ENCODE measurements around the gene DSCAML1. TPM values are rescaled to one million over a fixed set of nuclear protein-coding genes. Genes with fewer than 3 reads are reported as not detected.

Gene DSCAML1
- total RNA-seq, 1 experiment from 2014 or later = not detected

- Histone ChIP-seq H3F3A (ENCODE audit: low read length, unreplicated experiment) (no peaks in the 10 kb centered on the region), H3K27me3 (ENCODE audit: low read length) (peaks cover 17% of the 10 kb centered on the region), H3K27ac (ENCODE audit: low read length) (no peak overlapping the region), H3K4me2 (ENCODE audit: low read length) (no peak overlapping the region), H3K79me2 (ENCODE audit: low read length) (no peaks in the 10 kb centered on the region), H2AFZ (ENCODE audit: low read length) (no peak overlapping the region), H3K9ac (ENCODE audit: low read length) (no peak overlapping the region), H3K36me3 (ENCODE audit: low read depth, low read length) (no peaks in the 10 kb centered on the region), H3K4me1 (ENCODE audit: insufficient read depth, low read length) (no peaks in the 10 kb centered on the region), H3K4me3 (ENCODE audit: low read length) (no peak overlapping the region), H3K9me3 (ENCODE audit: low read length) (no peaks in the 10 kb centered on the region), H3K9me2 (replicated peaks; ENCODE audit: low read length) (no peaks in the 10 kb centered on the region), H4K20me1 (ENCODE audit: low read length) (no peaks in the 10 kb centered on the region)
- no TSS peak for BruUV-seq (replicated peaks)
- POLR2A ChIA-PET (ENCODE audit: unreplicated experiment) = no interaction called here
- no peak for TF ChIP-seq EZH2phosphoT487 (IDR thresholded peaks at IDR 0.05; ENCODE audit: borderline replicate concordance, low read length)
- no peak for TF ChIP-seq EZH2 (IDR thresholded peaks at IDR 0.05; ENCODE audit: low read length, unreplicated experiment)
- no peak for TF ChIP-seq CTCF (conservative IDR thresholded peaks at IDR 0.05; ENCODE audit: low read depth, low read length)
- intact Hi-C loops (cut with micrococcal nuclease) = no loop called here
- CTCF ChIA-PET = no interaction called here
- ATAC-seq = no peak
- no peak for DNase-seq
Observed at GRCh38 chr11:117421041-117421440, 376.0 kb downstream of the DSCAML1 start.

- no peaks in the 10 kb centered on the region for H3K36me3 ChIP-seq (ENCODE audit: low read depth, low read length)
- H3K79me2 ChIP-seq (ENCODE audit: low read length) = no peaks in the 10 kb centered on the region
- intact Hi-C loops (cut with micrococcal nuclease) = no loop called here
- no peak overlapping the region for H2AFZ ChIP-seq (ENCODE audit: low read length)
- no peaks in the 10 kb centered on the region for H3K9me3 ChIP-seq (ENCODE audit: low read length)
- POLR2A ChIA-PET (ENCODE audit: unreplicated experiment) = no interaction called here
- CTCF ChIA-PET = no interaction called here
- no peak for TF ChIP-seq EZH2phosphoT487 (IDR thresholded peaks at IDR 0.05; ENCODE audit: borderline replicate concordance, low read length)
- TF ChIP-seq CTCF (conservative IDR thresholded peaks at IDR 0.05; ENCODE audit: low read depth, low read length) = no peak
- no peak for TF ChIP-seq EZH2 (IDR thresholded peaks at IDR 0.05; ENCODE audit: low read length, unreplicated experiment)
- no TSS peak for BruUV-seq (replicated peaks)
- no peaks in the 10 kb centered on the region for H3F3A ChIP-seq (ENCODE audit: low read length, unreplicated experiment)
- no peaks in the 10 kb centered on the region for H3K9me2 ChIP-seq (replicated peaks; ENCODE audit: low read length)
- no peaks in the 10 kb centered on the region for H4K20me1 ChIP-seq (ENCODE audit: low read length)
- H3K27me3 ChIP-seq (ENCODE audit: low read length) = peaks cover 17% of the 10 kb centered on the region
- no peak overlapping the region for H3K9ac ChIP-seq (ENCODE audit: low read length)
- no peak overlapping the region for H3K4me3 ChIP-seq (ENCODE audit: low read length)
- H3K4me2 ChIP-seq (ENCODE audit: low read length) = no peak overlapping the region
- no peaks in the 10 kb centered on the region for H3K4me1 ChIP-seq (ENCODE audit: insufficient read depth, low read length)
- DNase-seq (no peak), ATAC-seq (no peak)
- H3K27ac ChIP-seq (ENCODE audit: low read length) = no peak overlapping the region
Observed at GRCh38 chr11:117420598-117420997, 376.4 kb downstream of the DSCAML1 start.

- ChIA-PET CTCF (no interaction called here), POLR2A (ENCODE audit: unreplicated experiment) (no interaction called here)
- Histone ChIP-seq H3K9me2 (replicated peaks; ENCODE audit: low read length) (no peaks in the 10 kb centered on the region), H4K20me1 (ENCODE audit: low read length) (no peaks in the 10 kb centered on the region), H3K4me2 (ENCODE audit: low read length) (no peak overlapping the region), H3K36me3 (ENCODE audit: low read depth, low read length) (no peaks in the 10 kb centered on the region), H3K27me3 (ENCODE audit: low read length) (peaks cover 17% of the 10 kb centered on the region), H3K79me2 (ENCODE audit: low read length) (no peaks in the 10 kb centered on the region), H3K9me3 (ENCODE audit: low read length) (no peaks in the 10 kb centered on the region), H3F3A (ENCODE audit: low read length, unreplicated experiment) (no peaks in the 10 kb centered on the region), H2AFZ (ENCODE audit: low read length) (no peak overlapping the region), H3K9ac (ENCODE audit: low read length) (no peak overlapping the region), H3K4me3 (ENCODE audit: low read length) (no peak overlapping the region), H3K4me1 (ENCODE audit: insufficient read depth, low read length) (no peaks in the 10 kb centered on the region), H3K27ac (ENCODE audit: low read length) (no peak overlapping the region)
- no peak for ATAC-seq
- no peak for DNase-seq
- intact Hi-C loops (cut with micrococcal nuclease) = no loop called here
- no peak for TF ChIP-seq EZH2phosphoT487 (IDR thresholded peaks at IDR 0.05; ENCODE audit: borderline replicate concordance, low read length)
- no peak for TF ChIP-seq CTCF (conservative IDR thresholded peaks at IDR 0.05; ENCODE audit: low read depth, low read length)
- TF ChIP-seq EZH2 (IDR thresholded peaks at IDR 0.05; ENCODE audit: low read length, unreplicated experiment) = no peak
- BruUV-seq (replicated peaks) = no TSS peak
Observed at GRCh38 chr11:117420143-117420485, 376.9 kb downstream of the DSCAML1 start.
